Esophagus squamous epithelium (tissue), 4 donors: ENCODE data around the gene CDH11.

ENCODE experiments used
- CTCF ChIP-seq, 6 experiments: fragments of 450-650 bp in 4 of 6; fragments of 200-600 bp in 2 of 6; sonication (generic) in 2 of 6; IDR thresholded peaks; one replicate each; pipeline ENCODE4 v1.5.1; 2016 to 2019; ENCODE audit warnings: antibody characterized with exemption in 6 of 6, mild to moderate bottlenecking in 4 of 6, moderate library complexity in 4 of 6
- POLR2A ChIP-seq, 4 donors: fragments of 450-650 bp; IDR thresholded peaks; one replicate each; pipeline ENCODE4 v1.6.1; 2017; ENCODE audit warnings: antibody characterized with exemption in 4 of 4, mild to moderate bottlenecking in 4 of 4, moderate library complexity in 3 of 4

DNA sequence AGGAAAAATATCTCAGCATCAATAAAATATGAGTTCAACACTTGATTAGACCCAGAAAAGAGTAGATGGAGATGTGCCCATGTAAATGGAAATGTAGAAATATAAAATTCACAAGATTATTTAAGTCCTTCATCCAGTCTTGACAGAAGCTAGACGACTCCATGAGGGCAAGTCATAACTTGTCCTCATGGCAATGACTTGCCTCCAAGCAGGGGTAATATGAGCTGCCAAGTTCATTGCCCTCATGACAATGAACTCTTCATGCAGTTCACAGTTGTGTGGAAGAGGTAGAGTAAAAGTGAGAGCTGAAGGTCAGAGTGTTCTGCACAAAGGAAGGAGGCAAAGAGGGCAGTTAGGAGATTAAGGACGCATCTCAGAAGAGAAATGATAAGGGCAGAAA lies 22.3 kb downstream of the CDH11 start:
- TF ChIP-seq CTCF (IDR thresholded peaks at IDR 0.05) (no peak), POLR2A (IDR thresholded peaks at IDR 0.05) (no peak)
